GM12891 (cell line): ENCODE data around the gene ABHD4.

Experiments used
- POLR2A ChIP-seq: IDR thresholded peaks from 2 replicates; pipeline ENCODE4 v1.6.1; 2011; ENCODE audit warnings: low read depth, low read length, control low read depth
- POLR2AphosphoS5 ChIP-seq: IDR thresholded peaks from 2 replicates; pipeline ENCODE4 v1.6.1; 2011; ENCODE audit warnings: low read depth, low read length, control low read depth
- TAF1 ChIP-seq: IDR thresholded peaks from 2 replicates; pipeline ENCODE4 v1.6.1; 2011; ENCODE audit warnings: low read depth, low read length, control low read depth

GRCh38 chr14:22551605-22551997, 46.5 kb upstream of the ABHD4 start:
- TF ChIP-seq POLR2AphosphoS5 (no peak), POLR2A (no peak), TAF1 (no peak)
